Breast epithelium (tissue), 3 donors: ENCODE results near the gene FAM240A.

Source experiments
- POLR2A ChIP-seq: fragments of 450-650 bp; IDR thresholded peaks from one replicate; pipeline ENCODE4 v1.6.1; 2016; ENCODE audit warnings: antibody characterized with exemption, mild to moderate bottlenecking, moderate library complexity
- POLR2AphosphoS5 ChIP-seq, 3 donors: sonication (generic); formaldehyde crosslinking; IDR thresholded peaks; one replicate each; pipeline ENCODE4 v1.6.1; 2017; ENCODE audit warnings: antibody characterized with exemption in 3 of 3
- TF ChIP-seq, protein P1 (sequence below), 3 donors: fragments of 450-650 bp; IDR thresholded peaks; one replicate each; pipeline ENCODE4 v1.5.1; 2016 to 2017; ENCODE audit warnings: antibody characterized with exemption in 3 of 3, mild to moderate bottlenecking in 3 of 3, moderate library complexity in 3 of 3

DNA sequence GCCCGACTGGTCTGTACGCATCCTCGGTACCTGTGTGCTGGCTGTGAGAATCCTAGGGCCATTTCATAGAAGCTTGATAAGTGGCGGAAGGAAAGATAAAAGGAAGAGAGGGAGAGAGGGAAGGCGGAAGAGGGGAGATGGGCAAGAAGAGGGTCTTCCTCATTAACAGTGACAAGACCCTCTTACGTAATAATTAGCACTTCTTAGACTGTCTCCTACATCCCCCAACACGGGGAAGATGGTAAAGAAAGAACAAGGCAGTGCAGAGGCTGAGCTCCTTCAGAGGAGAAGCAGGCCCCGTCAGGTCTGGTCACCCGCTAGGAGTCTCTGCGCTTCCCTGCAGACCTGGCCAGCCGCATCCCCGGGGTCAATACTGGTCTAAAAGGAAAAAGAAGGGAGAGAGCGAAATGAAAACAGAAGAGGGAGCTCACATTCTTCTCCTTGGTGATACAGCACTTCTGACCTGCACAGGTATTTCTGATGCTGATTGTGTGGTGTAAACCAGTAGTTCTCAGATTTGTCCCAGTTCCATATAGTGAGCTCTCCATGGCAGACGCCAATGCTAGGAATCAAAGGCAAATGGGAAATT is 19.0 kb upstream of the FAM240A start:
- TF ChIP-seq, protein P1, sequence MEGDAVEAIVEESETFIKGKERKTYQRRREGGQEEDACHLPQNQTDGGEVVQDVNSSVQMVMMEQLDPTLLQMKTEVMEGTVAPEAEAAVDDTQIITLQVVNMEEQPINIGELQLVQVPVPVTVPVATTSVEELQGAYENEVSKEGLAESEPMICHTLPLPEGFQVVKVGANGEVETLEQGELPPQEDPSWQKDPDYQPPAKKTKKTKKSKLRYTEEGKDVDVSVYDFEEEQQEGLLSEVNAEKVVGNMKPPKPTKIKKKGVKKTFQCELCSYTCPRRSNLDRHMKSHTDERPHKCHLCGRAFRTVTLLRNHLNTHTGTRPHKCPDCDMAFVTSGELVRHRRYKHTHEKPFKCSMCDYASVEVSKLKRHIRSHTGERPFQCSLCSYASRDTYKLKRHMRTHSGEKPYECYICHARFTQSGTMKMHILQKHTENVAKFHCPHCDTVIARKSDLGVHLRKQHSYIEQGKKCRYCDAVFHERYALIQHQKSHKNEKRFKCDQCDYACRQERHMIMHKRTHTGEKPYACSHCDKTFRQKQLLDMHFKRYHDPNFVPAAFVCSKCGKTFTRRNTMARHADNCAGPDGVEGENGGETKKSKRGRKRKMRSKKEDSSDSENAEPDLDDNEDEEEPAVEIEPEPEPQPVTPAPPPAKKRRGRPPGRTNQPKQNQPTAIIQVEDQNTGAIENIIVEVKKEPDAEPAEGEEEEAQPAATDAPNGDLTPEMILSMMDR (IDR thresholded peaks at IDR 0.05) = no peak
- TF ChIP-seq POLR2A (no peak), POLR2AphosphoS5 (IDR thresholded peaks at IDR 0.05) (no peak)
